Lung (tissue), 12 donors: Measurements from ENCODE around the gene KLK6. TPM values are rescaled to one million over a fixed set of nuclear protein-coding genes. Genes with fewer than 3 reads are reported as not detected.

ENCODE experiments used
- ATAC-seq: fragments of 200-7000 bp; cut with Tn5 transposase; one replicate; pipeline ENCODE4 v1.9.1; 2020; ENCODE audit warnings: moderate number of reproducible peaks; ENCODE audit not compliant: insufficient read depth, low FRiP score
- DNase-seq, 3 donors: peaks; one replicate each; pipeline ENCODE4 v3.0.0-alpha.2; 2013 to 2017
- H3K27ac ChIP-seq, 2 donors: one replicate each; pipeline ENCODE4 v1.5.1; 2013; ENCODE audit warnings: mild to moderate bottlenecking in 2 of 2, moderate library complexity in 2 of 2, control low read depth in 1 of 2, inconsistent platforms in 1 of 2, low read depth in 1 of 2, low read length in 1 of 2
- H3K27me3 ChIP-seq, 3 donors: one replicate each; pipeline ENCODE4 v1.5.1; 2013; ENCODE audit warnings: low read length in 2 of 3; ENCODE audit not compliant: control insufficient read depth in 3 of 3, insufficient read depth in 3 of 3
- H3K36me3 ChIP-seq, 4 donors: one replicate each; pipeline ENCODE4 v1.5.1; 2013; ENCODE audit warnings: low read length in 4 of 4, mild to moderate bottlenecking in 1 of 4, moderate library complexity in 1 of 4; ENCODE audit not compliant: control insufficient read depth in 4 of 4, insufficient read depth in 4 of 4
- H3K4me1 ChIP-seq, 5 donors: one replicate each; pipeline ENCODE4 v1.5.1; 2013; ENCODE audit warnings: low read length in 5 of 5, mild to moderate bottlenecking in 2 of 5, moderate library complexity in 1 of 5; ENCODE audit not compliant: control insufficient read depth in 5 of 5, insufficient read depth in 5 of 5
- H3K4me3 ChIP-seq: one replicate; pipeline ENCODE4 v1.5.1; 2013; ENCODE audit warnings: mild to moderate bottlenecking, control low read depth, moderate library complexity
- H3K9ac ChIP-seq, 2 donors: one replicate each; pipeline ENCODE4 v1.5.1; 2013; ENCODE audit warnings: low read length in 2 of 2, control low read depth in 1 of 2; ENCODE audit not compliant: insufficient read depth in 1 of 2
- H3K9me3 ChIP-seq, 4 donors: one replicate each; pipeline ENCODE4 v1.5.1; 2013; ENCODE audit warnings: low read length in 3 of 4, mild to moderate bottlenecking in 1 of 4, moderate library complexity in 1 of 4; ENCODE audit not compliant: control insufficient read depth in 4 of 4, insufficient read depth in 3 of 4
- CTCF ChIP-seq: IDR thresholded peaks from 2 replicates; pipeline ENCODE4 v1.5.1; 2012; ENCODE audit warnings: mild to moderate bottlenecking; ENCODE audit errors: control extremely low read depth, extremely low read depth
- WGBS, 2 donors: extraction: QIAGEN DNeasy Blood & Tissue Kit; methylation state at CpG; one replicate each; pipeline ENCODE4 v1.1.7; 2013; 5-methylcytosine and 5-hydroxymethylcytosine counted together
- polyA plus RNA-seq, 2 donors: library from polyadenylated mRNA; stranded (reverse); fragments of 200-250 nt; gene quantifications; one replicate each; pipeline ENCODE4 v1.2.1, GENCODE V29; 2013
- total RNA-seq, 2 donors: library from RNA; depleted of rRNA in 1 of 2; stranded (reverse); fragments of >200 nt in 1 of 2; gene quantifications; one replicate each; pipeline ENCODE4 v1.2.1, GENCODE V29; 2014 to 2021
- donor health status: control.
- donor health status: control.
- donor health status: Bipolar disorder and iron deficiency.
- donor health status: healthy.
- donor health status: DM: yes; HTN: yes; CAD: no.

Gene KLK6
- total and polyA plus RNA-seq, 4 donors: not detected

- Histone ChIP-seq H3K27me3 (peaks cover 0 to 15% (median 4%) of the 10 kb centered on the region in 3 donors), H3K36me3 (no peaks in the 10 kb centered on the region), H3K9me3 (no peaks in the 10 kb centered on the region), H3K4me3 (no peak overlapping the region), H3K27ac (no peak overlapping the region), H3K4me1 (no peaks in the 10 kb centered on the region), H3K9ac (no peak overlapping the region)
- ATAC-seq: no peak
- WGBS, 2 donors: 37 to 40% methylated on average over 12 of the region's 12 CpGs
- no peak for DNase-seq
- TF ChIP-seq CTCF: no peak
These were observed 32.7 kb upstream of the KLK6 start for GRCh38 chr19:51002089-51002532.

- Histone ChIP-seq H3K4me1 (no peaks in the 10 kb centered on the region), H3K9ac (no peak within 1 kb of the TSS), H3K4me3 (no peak within 1 kb of the TSS), H3K27me3 (peaks cover 0 to 15% (median 4%) of the 10 kb centered on the region in 3 donors), H3K27ac (no peak within 1 kb of the TSS), H3K9me3 (no peaks in the 10 kb centered on the region), H3K36me3 (no peaks in the 10 kb centered on the region)
- no peak for TF ChIP-seq CTCF
- DNase-seq (no peak), ATAC-seq (no peak)
- 26 to 41% methylated on average over 7 of the region's 7 CpGs for WGBS, 2 donors
These were observed 32.1 kb upstream of the KLK6 start, which contains the start of gene KLK8 for GRCh38 chr19:51001515-51001914. TSS of gene KLK8 (minus strand) at chr19:51001604. CDS start at chr19:51001167, 437 bp downstream.

GRCh38 chr19:51000981-51001380 lies 31.6 kb upstream of the KLK6 start:
- Histone ChIP-seq H3K4me3 (no peak overlapping the region), H3K4me1 (no peaks in the 10 kb centered on the region), H3K9ac (no peak overlapping the region), H3K27ac (no peak overlapping the region), H3K36me3 (no peaks in the 10 kb centered on the region), H3K27me3 (peaks cover 0 to 12% (median 4%) of the 10 kb centered on the region in 3 donors), H3K9me3 (peaks cover 0 to 2% (median 0%) of the 10 kb centered on the region in 4 donors)
- 32 to 39% methylated on average over 16 of the region's 16 CpGs for WGBS, 2 donors
- ATAC-seq: no peak
- no peak for DNase-seq
- TF ChIP-seq CTCF: no peak

GRCh38 chr19:51000426-51000825 lies 31.0 kb upstream of the KLK6 start:
- Histone ChIP-seq H3K36me3 (no peaks in the 10 kb centered on the region), H3K27me3 (peaks cover 0 to 12% (median 4%) of the 10 kb centered on the region in 3 donors), H3K9me3 (peaks cover 0 to 3% (median 0%) of the 10 kb centered on the region in 4 donors), H3K9ac (no peak overlapping the region), H3K27ac (no peak overlapping the region), H3K4me1 (no peaks in the 10 kb centered on the region), H3K4me3 (no peak overlapping the region)
- no peak for ATAC-seq
- TF ChIP-seq CTCF: no peak
- 85 to 95% methylated on average over 10 of the region's 10 CpGs for WGBS, 2 donors
- no peak for DNase-seq
